IMR-90 (cell line): ENCODE data around the gene CAMK2D. TPM values are rescaled to one million over a fixed set of nuclear protein-coding genes. Genes with fewer than 3 reads are reported as not detected.

Source experiments
- ATAC-seq: fragments of 200-7000 bp; cut with Tn5 transposase; 2 replicates; pipeline ENCODE4 v1.9.1; 2020; ENCODE audit warnings: low read depth, mild to moderate bottlenecking, moderate library complexity
- BruUV-seq: library from RNA; stranded (reverse); fragments of 400-500 nt; replicated peaks from 2 replicates; lab custom pipeline; 2021; lab: Mats Ljungman, UMichigan
- CTCF ChIA-PET: fragments of 300-600 bp; formaldehyde crosslinking; extraction: SDS; loops from one replicate; lab custom pipeline; 2021; ENCODE audit warnings: antibody characterized with exemption; lab: Yijun Ruan, JAX
- POLR2A ChIA-PET: fragments of 300-600 bp; sonication (Branson Sonifier 250); formaldehyde crosslinking; loops from one replicate; lab custom pipeline; 2022; ENCODE audit warnings: antibody characterized with exemption; ENCODE audit not compliant: unreplicated experiment; lab: Charles Lee
- DNase-seq: peaks from one replicate; pipeline ENCODE4 v3.0.0; 2013
- H2AFZ ChIP-seq: replicated peaks from 2 replicates; pipeline ENCODE3; 2013; ENCODE audit warnings: low read length, mild to moderate bottlenecking; ENCODE audit not compliant: poor library complexity
- H2AK5ac ChIP-seq: 2 replicates; pipeline ENCODE4 v1.6.1; 2013; ENCODE audit warnings: low read depth, low read length, inconsistent platforms
- H2AK9ac ChIP-seq: replicated peaks from 2 replicates; pipeline ENCODE3; 2013; ENCODE audit warnings: mild to moderate bottlenecking, low read depth, low read length, moderate library complexity; ENCODE audit not compliant: poor library complexity
- H2BK120ac ChIP-seq: 2 replicates; pipeline ENCODE4 v1.6.1; 2013; ENCODE audit warnings: low read depth, low read length, inconsistent platforms
- H2BK15ac ChIP-seq: 3 replicates; pipeline ENCODE4 v1.6.1; 2013; ENCODE audit warnings: low read depth, low read length, inconsistent platforms
- H2BK20ac ChIP-seq: 2 replicates; pipeline ENCODE4 v1.6.1; 2013; ENCODE audit warnings: low read depth, mild to moderate bottlenecking, inconsistent platforms, low read length, moderate library complexity
- H2BK5ac ChIP-seq: 2 replicates; pipeline ENCODE4 v1.6.1; 2013; ENCODE audit warnings: mild to moderate bottlenecking, low read depth, low read length, inconsistent platforms; ENCODE audit not compliant: poor library complexity, severe bottlenecking
- H3K14ac ChIP-seq: replicated peaks from 2 replicates; pipeline ENCODE4 v1.6.1; 2013; ENCODE audit warnings: low read depth, low read length, inconsistent platforms
- H3K18ac ChIP-seq: 2 replicates; pipeline ENCODE4 v1.6.1; 2013; ENCODE audit warnings: low read depth, low read length, control low read depth
- H3K23ac ChIP-seq: 2 replicates; pipeline ENCODE4 v1.6.1; 2013; ENCODE audit warnings: low read depth, low read length, inconsistent platforms
- H3K27ac ChIP-seq: 2 replicates; pipeline ENCODE4 v1.5.1; 2013; ENCODE audit warnings: mild to moderate bottlenecking, control low read depth, low read length; ENCODE audit not compliant: insufficient read depth
- H3K27me3 ChIP-seq: 2 replicates; pipeline ENCODE4 v1.6.1; 2013; ENCODE audit warnings: low read length; ENCODE audit not compliant: control insufficient read depth, insufficient read depth
- H3K36me3 ChIP-seq: 2 replicates; pipeline ENCODE4 v1.6.1; 2013; ENCODE audit warnings: low read length, mixed read lengths; ENCODE audit not compliant: control insufficient read depth, insufficient read depth
- H3K4ac ChIP-seq: 2 replicates; pipeline ENCODE4 v1.6.1; 2013; ENCODE audit warnings: low read depth, low read length, inconsistent platforms
- H3K4me1 ChIP-seq: 2 replicates; pipeline ENCODE4 v1.6.1; 2013; ENCODE audit warnings: low read length, mixed read lengths; ENCODE audit not compliant: control insufficient read depth, insufficient read depth
- H3K4me2 ChIP-seq: 2 replicates; pipeline ENCODE4 v1.6.1; 2013; ENCODE audit warnings: low read depth, mild to moderate bottlenecking, control low read depth, low read length, moderate library complexity
- H3K4me3 ChIP-seq: 2 replicates; pipeline ENCODE4 v1.5.1; 2013; ENCODE audit warnings: low read depth, mild to moderate bottlenecking, control low read depth, low read length, moderate library complexity; ENCODE audit not compliant: insufficient read depth
- H3K56ac ChIP-seq: 2 replicates; pipeline ENCODE4 v1.6.1; 2013; ENCODE audit warnings: low read length, inconsistent platforms; ENCODE audit not compliant: insufficient read depth; ENCODE audit errors: extremely low read depth
- H3K79me1 ChIP-seq, 2 experiments: 2 replicates each; pipeline ENCODE4 v1.6.1; 2013; ENCODE audit warnings: low read length in 2 of 2, inconsistent platforms in 1 of 2, low read depth in 1 of 2
- H3K9ac ChIP-seq: 2 replicates; pipeline ENCODE4 v1.6.1; 2013; ENCODE audit warnings: low read depth, low read length, control low read depth
- H3K9me1 ChIP-seq: 2 replicates; pipeline ENCODE4 v1.6.1; 2013; ENCODE audit warnings: low read length, inconsistent platforms; ENCODE audit not compliant: insufficient read depth
- H3K9me3 ChIP-seq: 2 replicates; pipeline ENCODE4 v1.6.1; 2013; ENCODE audit warnings: low read length; ENCODE audit not compliant: control insufficient read depth, insufficient read depth
- H4K20me1 ChIP-seq: 2 replicates; pipeline ENCODE4 v1.6.1; 2013; ENCODE audit warnings: low read length, inconsistent platforms; ENCODE audit not compliant: insufficient read depth
- H4K5ac ChIP-seq: 2 replicates; pipeline ENCODE4 v1.6.1; 2013; ENCODE audit warnings: mild to moderate bottlenecking, low read depth, low read length, control low read depth
- H4K8ac ChIP-seq, 2 experiments: 2 replicates each; pipeline ENCODE4 v1.6.1; 2013; ENCODE audit warnings: low read depth in 2 of 2, low read length in 2 of 2, control low read depth in 1 of 2, inconsistent platforms in 1 of 2
- H4K91ac ChIP-seq: 2 replicates; pipeline ENCODE4 v1.6.1; 2013; ENCODE audit warnings: low read depth, low read length, inconsistent platforms; ENCODE audit not compliant: insufficient read depth
- MAFK ChIP-seq: IDR thresholded peaks from 2 replicates; pipeline ENCODE4 v1.6.1; 2012; ENCODE audit warnings: low read depth, low read length, improper control_type of control experiment
- POLR2A ChIP-seq: IDR thresholded peaks from 2 replicates; pipeline ENCODE4 v1.6.1; 2012; ENCODE audit warnings: mild to moderate bottlenecking, low read depth, low read length
- WGBS, 2 experiments: methylation state at CpG; one replicate each; pipeline versions ENCODE4 v1.1.5 to v1.1.7; 2013; ENCODE audit warnings: missing lambda C conversion rate in 2 of 2; ENCODE audit not compliant: insufficient read length in 1 of 2; ENCODE audit errors: extremely low coverage in 2 of 2; 5-methylcytosine and 5-hydroxymethylcytosine counted together
- dilution Hi-C: fragments of 300-500 bp; cut with HindIII; formaldehyde crosslinking; loops from one replicate; pipeline ENCODE4 v1.14.3; 2018; ENCODE audit warnings: low sequenced_read_pairs; ENCODE audit not compliant: unreplicated experiment
- in situ Hi-C: fragments of 300-500 bp; cut with MboI; formaldehyde crosslinking; loops from 3 replicates; pipeline ENCODE4 v1.14.3; 2019; ENCODE audit warnings: low sequenced_read_pairs, inconsistent platforms, mixed read lengths
- intact Hi-C: fragments of 100-400 bp; cut with micrococcal nuclease; formaldehyde crosslinking; loops from 2 replicates; pipeline ENCODE4 v1.10.0; 2022
- polyA plus RNA-seq, 3 experiments: library from polyadenylated mRNA; depleted of rRNA; stranded (reverse); fragments of >200 nt; gene quantifications; 2 replicates each; pipeline ENCODE4 v1.2.3, GENCODE V29; 2012; ENCODE audit warnings: low replicate concordance in 1 of 3
- total RNA-seq: library from RNA; depleted of rRNA; stranded (reverse); fragments of >200 nt; gene quantifications from 2 replicates; pipeline ENCODE4 v1.2.3, GENCODE V29; 2012

CAMK2D gene
- total and polyA plus RNA-seq, 2 of the 4 experiments (the other 2 are of a cell fraction), result 44.6 to 156 TPM

- Histone ChIP-seq H3K9ac (no peak overlapping the region), H3K27ac (no peak overlapping the region), H2BK20ac (no peak overlapping the region), H2BK120ac (no peak overlapping the region), H3K27me3 (no peaks in the 10 kb centered on the region), H3K4ac (no peak overlapping the region), H3K14ac (peak overlapping the region; percentile 14; the same call in 1 of the 2 replicates), H4K8ac (no peak overlapping the region), H3K4me3 (no peak overlapping the region), H2BK15ac (no peak overlapping the region), H2BK5ac (no peak overlapping the region), H2AK5ac (no peak overlapping the region), H3K9me1 (no peaks in the 10 kb centered on the region), H3K9me3 (no peaks in the 10 kb centered on the region), H3K36me3 (0 out of 2 replicates have a peak, but pooled peaks cover 2% of the 10 kb centered on the region), H4K91ac (no peak overlapping the region), H4K20me1 (no peaks in the 10 kb centered on the region; the same call in 1 of the 2 replicates), H4K5ac (no peak overlapping the region), H2AK9ac (peak overlapping the region; percentile 18), H2AFZ (no peak overlapping the region), H3K4me2 (no peak overlapping the region), H3K23ac (peak overlapping the region; percentile 35; the same call in 1 of the 2 replicates), H3K56ac (no peak overlapping the region), H3K4me1 (peaks cover 2% of the 10 kb centered on the region; the same call in 1 of the 2 replicates), H3K18ac (no peak overlapping the region), H3K79me1 (peaks cover 16 to 36% of the 10 kb centered on the region in 2 experiments)
- ChIA-PET CTCF (interaction anchor here (1.1 kb wide), 1 partner anchor 8 kb away, joined by 5 read pairs; no protein-coding TSS in a partner anchor), POLR2A (no interaction called here)
- BruUV-seq, result no TSS peak
- dilution Hi-C loops (no loop called here), in situ Hi-C loops (no loop called here), intact Hi-C loops (no loop called here)
- WGBS, 2 experiments, result no CpG with 5 or more reads among the region's 4 CpGs
- TF ChIP-seq MAFK (no peak), POLR2A (no peak)
- no peak for DNase-seq
- peak; percentile 37 for ATAC-seq
These were observed 142.0 kb downstream of the CAMK2D start for GRCh38 chr4:113619526-113619925.
